DOHH2 (cell line): ENCODE measurements around the gene C12orf56.

Source experiments
- H3F3A ChIP-seq: fragments of 200-600 bp; sonication (generic), shearing (Covaris generic); 2 replicates; pipeline ENCODE4 v1.6.0; 2016; ENCODE audit warnings: antibody characterized with exemption, mild to moderate bottlenecking; ENCODE audit not compliant: control insufficient read depth, insufficient read depth
- H3K27ac ChIP-seq: fragments of 200-600 bp; sonication (generic); 2 replicates; pipeline ENCODE4 v1.5.1; 2014; ENCODE audit warnings: low read depth, mild to moderate bottlenecking, low read length, moderate library complexity
- H3K27me3 ChIP-seq: fragments of 200-600 bp; sonication (generic); 2 replicates; pipeline ENCODE4 v1.6.1; 2014; ENCODE audit warnings: mild to moderate bottlenecking, low read length, mixed read lengths; ENCODE audit not compliant: control insufficient read depth
- H3K36me3 ChIP-seq: fragments of 200-600 bp; sonication (generic); 2 replicates; pipeline ENCODE4 v1.6.1; 2014; ENCODE audit warnings: mild to moderate bottlenecking, low read length, moderate library complexity, mixed read lengths; ENCODE audit not compliant: control insufficient read depth
- H3K4me1 ChIP-seq: fragments of 200-600 bp; sonication (generic); 2 replicates; pipeline ENCODE4 v1.6.1; 2014; ENCODE audit warnings: mild to moderate bottlenecking, low read length, mixed read lengths; ENCODE audit not compliant: control insufficient read depth
- H3K4me2 ChIP-seq: fragments of 200-600 bp; sonication (generic); 2 replicates; pipeline ENCODE4 v1.6.0; 2014; ENCODE audit warnings: mild to moderate bottlenecking, low read length, moderate library complexity
- H3K4me3 ChIP-seq: fragments of 200-600 bp; sonication (generic); 2 replicates; pipeline ENCODE4 v1.5.1; 2014; ENCODE audit warnings: mild to moderate bottlenecking, low read length, mixed read lengths
- H3K79me2 ChIP-seq: fragments of 200-600 bp; sonication (generic); 2 replicates; pipeline ENCODE4 v1.6.1; 2014; ENCODE audit warnings: mild to moderate bottlenecking, low read length, mixed read lengths; ENCODE audit not compliant: control insufficient read depth
- H3K9me2 ChIP-seq: fragments of 200-600 bp; sonication (generic); replicated peaks from 2 replicates; pipeline ENCODE4 v1.6.1; 2014; ENCODE audit warnings: mild to moderate bottlenecking, low read length, mixed read lengths; ENCODE audit not compliant: control insufficient read depth
- H3K9me3 ChIP-seq: fragments of 200-600 bp; sonication (generic); 2 replicates; pipeline ENCODE4 v1.6.1; 2014; ENCODE audit warnings: antibody characterized with exemption, low read length, mixed read lengths; ENCODE audit not compliant: control insufficient read depth, insufficient read depth
- H4K20me1 ChIP-seq: fragments of 200-600 bp; sonication (generic); 2 replicates; pipeline ENCODE4 v1.6.0; 2014; ENCODE audit warnings: low read depth, mild to moderate bottlenecking, antibody characterized with exemption, low read length, moderate library complexity; ENCODE audit not compliant: control insufficient read depth, insufficient read depth
- EZH2phosphoT487 ChIP-seq: fragments of 200-600 bp; sonication (generic); IDR thresholded peaks from 2 replicates; pipeline ENCODE4 v1.6.1; 2017; ENCODE audit warnings: borderline replicate concordance, mild to moderate bottlenecking, antibody characterized with exemption, low read length, moderate library complexity, mixed read lengths
- TF ChIP-seq, protein P1 (sequence below): fragments of 200-600 bp; sonication (generic); IDR thresholded peaks from one replicate; pipeline ENCODE4 v1.5.1; 2014; ENCODE audit warnings: antibody characterized with exemption, mild to moderate bottlenecking, low read depth, low read length; ENCODE audit not compliant: poor library complexity, severe bottlenecking

The C12orf56 gene

DNA sequence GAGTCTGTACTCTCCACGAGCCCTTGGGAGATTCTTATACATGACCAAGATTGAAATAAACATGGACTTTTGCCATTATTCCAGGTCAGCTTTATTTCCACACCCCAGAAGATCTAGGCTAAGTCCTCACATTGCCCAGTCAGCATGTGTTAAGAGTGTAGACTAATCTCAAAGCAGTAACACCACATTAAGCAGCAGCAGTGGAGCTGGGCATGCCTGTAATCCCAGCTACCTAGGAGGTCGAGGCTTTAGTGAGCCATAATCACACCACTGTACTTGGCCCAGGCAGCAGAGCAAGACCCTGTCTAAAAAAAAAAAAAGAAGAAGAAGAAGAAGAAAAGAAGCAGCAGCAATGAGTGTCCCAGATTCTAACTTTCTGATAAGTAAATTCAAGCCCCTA, 65.5 kb downstream of the C12orf56 start:
- Histone ChIP-seq H3F3A (no peaks in the 10 kb centered on the region), H3K27me3 (peaks cover 26% of the 10 kb centered on the region), H3K79me2 (no peaks in the 10 kb centered on the region), H3K9me3 (no peaks in the 10 kb centered on the region), H3K4me3 (no peak overlapping the region), H3K4me2 (no peak overlapping the region), H3K9me2 (no peaks in the 10 kb centered on the region), H3K36me3 (no peaks in the 10 kb centered on the region), H4K20me1 (no peaks in the 10 kb centered on the region), H3K27ac (no peak overlapping the region), H3K4me1 (no peaks in the 10 kb centered on the region)
- no peak for TF ChIP-seq EZH2phosphoT487
- TF ChIP-seq, protein P1, sequence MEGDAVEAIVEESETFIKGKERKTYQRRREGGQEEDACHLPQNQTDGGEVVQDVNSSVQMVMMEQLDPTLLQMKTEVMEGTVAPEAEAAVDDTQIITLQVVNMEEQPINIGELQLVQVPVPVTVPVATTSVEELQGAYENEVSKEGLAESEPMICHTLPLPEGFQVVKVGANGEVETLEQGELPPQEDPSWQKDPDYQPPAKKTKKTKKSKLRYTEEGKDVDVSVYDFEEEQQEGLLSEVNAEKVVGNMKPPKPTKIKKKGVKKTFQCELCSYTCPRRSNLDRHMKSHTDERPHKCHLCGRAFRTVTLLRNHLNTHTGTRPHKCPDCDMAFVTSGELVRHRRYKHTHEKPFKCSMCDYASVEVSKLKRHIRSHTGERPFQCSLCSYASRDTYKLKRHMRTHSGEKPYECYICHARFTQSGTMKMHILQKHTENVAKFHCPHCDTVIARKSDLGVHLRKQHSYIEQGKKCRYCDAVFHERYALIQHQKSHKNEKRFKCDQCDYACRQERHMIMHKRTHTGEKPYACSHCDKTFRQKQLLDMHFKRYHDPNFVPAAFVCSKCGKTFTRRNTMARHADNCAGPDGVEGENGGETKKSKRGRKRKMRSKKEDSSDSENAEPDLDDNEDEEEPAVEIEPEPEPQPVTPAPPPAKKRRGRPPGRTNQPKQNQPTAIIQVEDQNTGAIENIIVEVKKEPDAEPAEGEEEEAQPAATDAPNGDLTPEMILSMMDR, result no peak

DNA sequence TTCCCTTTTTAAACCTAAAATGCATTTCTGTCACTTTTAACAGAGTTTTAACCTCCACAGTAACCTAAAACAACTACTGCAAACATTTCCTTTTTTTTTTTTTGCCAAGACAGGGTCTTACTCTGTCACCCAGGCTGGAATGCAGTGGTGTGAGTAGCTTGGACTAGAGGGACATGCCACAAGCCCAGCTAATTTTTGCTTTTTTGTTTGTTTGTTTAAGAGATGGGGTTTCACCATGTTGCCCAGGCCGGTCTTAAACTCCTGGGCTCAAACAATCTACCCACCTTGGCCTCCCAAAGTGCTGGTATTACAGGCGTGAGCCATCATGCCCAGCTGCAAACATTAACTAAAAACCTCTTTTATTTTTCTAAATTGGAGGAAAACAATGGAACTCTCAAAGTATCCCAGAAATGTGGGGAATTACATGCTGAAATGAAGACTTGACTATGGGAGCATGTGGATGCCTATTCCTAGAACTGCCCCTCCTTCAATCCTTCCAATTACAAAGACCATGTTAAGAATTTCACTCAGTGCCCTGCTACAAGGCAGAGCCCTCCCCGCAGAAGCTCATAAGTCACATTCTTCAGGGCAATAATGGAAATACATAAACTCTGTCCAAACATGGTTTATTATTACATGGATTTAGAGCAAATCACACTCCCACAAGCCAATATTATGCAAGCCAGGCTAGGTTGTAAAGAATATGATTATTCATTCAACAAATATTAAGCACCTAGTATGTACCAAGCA, 66.9 kb downstream of the C12orf56 start:
- Histone ChIP-seq H3K4me2 (no peak overlapping the region), H3K36me3 (no peaks in the 10 kb centered on the region), H3K9me3 (no peaks in the 10 kb centered on the region), H3K9me2 (no peaks in the 10 kb centered on the region), H3K4me1 (no peaks in the 10 kb centered on the region), H3F3A (no peaks in the 10 kb centered on the region), H3K27ac (no peak overlapping the region), H3K4me3 (no peak overlapping the region), H3K79me2 (no peaks in the 10 kb centered on the region), H4K20me1 (no peaks in the 10 kb centered on the region), H3K27me3 (peaks cover 26% of the 10 kb centered on the region)
- TF ChIP-seq, protein P1, result no peak
- no peak for TF ChIP-seq EZH2phosphoT487

DNA sequence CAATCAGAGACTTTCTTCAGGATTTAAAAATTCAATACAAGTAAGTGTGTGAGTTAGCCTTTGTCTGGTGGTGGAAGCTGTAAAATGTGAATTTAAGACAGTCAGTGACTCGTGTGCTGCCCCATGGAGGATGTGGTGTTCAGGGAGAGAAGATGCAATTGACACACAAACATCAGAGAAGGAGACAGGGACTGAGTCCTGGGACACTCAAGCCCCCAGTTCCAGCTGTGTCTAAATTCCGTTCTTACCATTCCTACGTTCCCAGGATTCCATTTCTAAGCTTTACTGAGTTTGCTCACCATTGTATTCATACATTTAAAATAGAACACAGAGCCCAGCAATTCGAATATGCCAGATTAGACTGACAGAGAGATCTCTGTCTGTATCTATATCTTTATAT, 67.6 kb downstream of the C12orf56 start:
- H3K9me2 ChIP-seq, result no peaks in the 10 kb centered on the region
- no peak overlapping the region for H3K4me3 ChIP-seq
- H3K4me1 ChIP-seq, result no peaks in the 10 kb centered on the region
- TF ChIP-seq, protein P1, result no peak
- no peak for TF ChIP-seq EZH2phosphoT487
- H3K27me3 ChIP-seq, result peaks cover 26% of the 10 kb centered on the region
- no peaks in the 10 kb centered on the region for H3F3A ChIP-seq
- no peaks in the 10 kb centered on the region for H3K79me2 ChIP-seq
- no peak overlapping the region for H3K27ac ChIP-seq
- H3K4me2 ChIP-seq, result no peak overlapping the region
- H3K9me3 ChIP-seq, result no peaks in the 10 kb centered on the region
- H3K36me3 ChIP-seq, result no peaks in the 10 kb centered on the region
- no peaks in the 10 kb centered on the region for H4K20me1 ChIP-seq
